ENCODE data around the gene SEMA5A.

The SEMA5A gene

DNA sequence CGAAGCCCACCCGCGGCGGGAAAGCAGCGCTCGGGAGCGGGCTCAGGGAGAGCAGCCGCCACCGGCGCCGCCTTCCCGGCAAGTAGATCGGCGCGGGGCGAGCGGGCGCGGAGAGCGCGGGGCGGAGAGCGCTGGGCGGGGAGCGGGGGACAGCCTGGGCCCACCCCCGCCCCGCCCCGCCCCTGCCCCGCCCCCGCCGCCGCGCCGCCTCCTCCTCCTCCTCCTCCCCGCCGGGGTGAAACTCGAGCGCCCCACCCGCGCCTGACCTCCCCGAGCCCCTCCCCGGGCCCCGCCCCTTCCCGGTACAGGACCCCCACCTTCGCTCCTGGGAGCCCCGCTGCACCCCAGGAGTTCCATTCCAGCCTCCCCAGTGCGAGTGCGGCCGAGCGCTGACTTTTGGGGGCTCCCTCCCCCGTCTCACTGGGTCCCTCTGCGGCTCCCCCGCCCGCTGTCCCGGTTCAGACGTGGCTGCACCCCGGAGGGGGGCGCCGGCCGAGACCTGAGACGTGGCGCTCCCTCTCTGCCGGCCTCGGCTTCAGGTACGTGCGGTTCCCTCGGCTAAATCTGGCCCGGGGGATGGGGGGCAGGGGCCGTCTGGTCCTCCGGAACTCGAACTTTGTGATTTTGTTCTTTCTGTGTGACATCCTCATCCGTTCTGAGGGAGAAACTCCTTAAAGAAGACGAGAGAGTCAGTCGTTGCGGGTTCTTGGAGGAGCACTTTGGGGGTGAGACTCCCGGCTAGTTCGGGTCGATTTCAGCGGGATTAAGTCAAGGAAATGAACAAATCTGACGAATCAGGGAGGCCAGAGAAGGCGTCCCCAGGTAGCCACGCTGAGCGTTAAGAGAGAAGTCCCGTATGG is at the start of gene SEMA5A:
TSS of gene SEMA5A (minus strand) at position 84 of the 860 bp plus-strand sequence. CDS start 166,129 bp downstream, outside the sequence.
- no peak for DNase-seq (ENCODE audit: low read depth in 2 of 3, low spot score in 2 of 3)

GRCh38 chr5:9594913-9595312 is 49.0 kb upstream of the SEMA5A start:
- no peak for DNase-seq (ENCODE audit: low read depth in 2 of 3, low spot score in 2 of 3)

DNA sequence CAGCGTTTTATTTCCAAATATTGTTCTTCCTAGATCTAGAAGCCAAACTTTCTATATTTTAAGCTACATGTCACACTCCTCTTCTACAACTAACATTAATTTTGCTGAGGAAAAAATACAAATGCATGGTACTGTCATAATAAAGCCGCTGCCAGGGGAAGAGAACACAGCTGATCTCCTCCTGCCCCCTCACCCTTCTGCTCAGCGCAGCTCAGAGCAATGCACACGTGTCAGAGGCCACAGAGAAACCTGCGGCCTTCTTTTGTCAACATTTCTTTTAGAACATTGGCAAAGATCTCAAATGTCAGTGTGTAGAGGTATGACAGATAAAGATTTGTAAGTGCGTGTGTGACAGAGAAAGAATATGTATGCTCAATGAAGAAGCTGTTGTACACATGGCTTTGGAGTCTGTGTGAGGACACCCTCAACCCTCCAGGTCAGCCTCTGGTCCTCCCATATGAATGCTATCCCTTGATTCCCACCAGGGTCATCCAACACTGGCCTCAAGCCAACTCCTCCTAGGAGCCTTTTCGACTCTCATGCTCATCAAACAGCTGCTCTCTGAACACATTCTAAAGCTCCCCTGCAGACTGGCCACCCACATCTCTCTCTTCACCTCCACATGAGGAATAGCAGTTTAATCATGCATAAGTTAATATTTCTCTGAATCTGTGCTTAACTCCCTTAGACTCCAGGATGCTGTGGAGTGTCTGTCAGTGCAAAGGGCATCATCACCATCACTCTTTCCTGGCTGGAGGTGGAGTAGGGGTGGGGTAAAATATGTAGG is 43.4 kb upstream of the SEMA5A start:
- DNase-seq (ENCODE audit: low read depth in 2 of 3, low spot score in 2 of 3): no peak

GRCh38 chr5:9588254-9588653 is 42.4 kb upstream of the SEMA5A start:
- no peak for DNase-seq (ENCODE audit: low read depth in 2 of 3, low spot score in 2 of 3)

- no peak for DNase-seq (ENCODE audit: low read depth in 2 of 3, low spot score in 2 of 3)
Observed at GRCh38 chr5:9587135-9587534, 41.3 kb upstream of the SEMA5A start.

GRCh38 chr5:9582406-9582805 is 36.5 kb upstream of the SEMA5A start:
- no peak for DNase-seq (ENCODE audit: low read depth in 2 of 3, low spot score in 2 of 3)

GRCh38 chr5:9573796-9574195 is 27.9 kb upstream of the SEMA5A start:
- no peak for DNase-seq (ENCODE audit: low read depth in 2 of 3, low spot score in 2 of 3)

DNA sequence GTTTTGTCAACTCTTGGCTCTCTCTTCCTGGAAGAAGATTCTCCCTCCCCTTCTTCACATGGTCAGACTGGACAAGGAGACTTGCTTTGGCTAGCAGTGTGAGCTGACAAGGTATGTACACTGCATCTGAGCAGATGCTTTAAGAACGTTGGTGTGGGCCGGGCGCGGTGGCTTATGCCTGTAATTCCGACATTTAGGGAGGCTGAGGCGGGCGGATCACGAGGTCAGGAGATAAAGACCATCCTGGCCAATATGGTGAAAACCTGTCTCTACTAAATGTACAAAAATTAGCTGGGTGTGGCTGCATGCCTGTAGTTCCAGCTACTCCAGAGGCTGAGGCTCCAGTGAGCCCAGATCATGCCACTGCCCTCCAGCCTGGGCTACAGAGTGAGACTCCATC is 26.4 kb upstream of the SEMA5A start:
- no peak for DNase-seq (ENCODE audit: low read depth in 2 of 3, low spot score in 2 of 3)

DNA sequence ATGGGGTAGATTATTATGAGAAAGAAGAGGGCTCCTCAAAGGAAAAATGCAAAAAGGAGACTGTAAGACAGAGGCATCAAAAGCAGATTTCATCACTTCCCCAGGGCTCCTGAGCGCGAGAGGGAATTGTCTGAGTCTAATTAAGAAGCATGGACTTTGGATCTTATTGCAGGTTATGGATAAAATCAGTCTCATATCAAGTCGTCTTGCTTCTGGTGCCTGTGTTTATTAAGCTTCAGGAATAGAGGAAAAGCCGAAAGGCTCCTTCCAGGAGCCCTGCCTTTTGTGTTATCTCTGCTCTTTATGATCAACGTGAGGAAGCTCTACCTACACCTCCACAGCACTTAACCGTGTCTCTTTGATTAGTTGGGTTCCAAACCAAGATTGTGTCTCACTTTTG is 25.0 kb upstream of the SEMA5A start:
- DNase-seq (ENCODE audit: low read depth in 2 of 3, low spot score in 2 of 3): no peak

GRCh38 chr5:9567039-9567438 is 21.2 kb upstream of the SEMA5A start:
- DNase-seq (ENCODE audit: low read depth in 2 of 3, low spot score in 2 of 3): no peak

GRCh38 chr5:9564752-9565151 is 18.9 kb upstream of the SEMA5A start:
- DNase-seq (ENCODE audit: low read depth in 2 of 3, low spot score in 2 of 3): no peak

- no peak for DNase-seq (ENCODE audit: low read depth in 2 of 3, low spot score in 2 of 3)
Observed at GRCh38 chr5:9562141-9562540, 16.3 kb upstream of the SEMA5A start.

DNA sequence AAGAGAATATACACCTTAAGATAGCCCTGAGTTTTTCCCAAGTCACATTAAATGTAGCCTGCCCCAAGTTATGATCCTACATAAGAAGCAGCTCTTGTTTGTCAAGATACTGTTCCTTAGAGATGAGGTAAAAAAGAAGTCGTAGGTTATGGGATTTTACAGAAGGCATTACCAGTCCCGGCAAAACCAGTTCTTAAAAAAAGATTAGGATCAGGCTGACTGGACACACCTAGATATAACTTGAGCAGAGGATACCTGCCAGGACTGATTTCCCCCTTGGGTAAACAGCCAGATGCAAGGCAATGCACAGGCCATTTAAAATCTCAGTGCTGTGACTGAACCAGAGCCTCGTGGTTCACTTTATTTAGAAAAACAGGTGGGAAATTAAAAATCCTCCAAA is 14.1 kb upstream of the SEMA5A start:
- no peak for DNase-seq (ENCODE audit: low read depth in 2 of 3, low spot score in 2 of 3)

GRCh38 chr5:9558319-9558965 is 12.6 kb upstream of the SEMA5A start:
- DNase-seq (ENCODE audit: low read depth in 2 of 3, low spot score in 2 of 3): no peak

DNA sequence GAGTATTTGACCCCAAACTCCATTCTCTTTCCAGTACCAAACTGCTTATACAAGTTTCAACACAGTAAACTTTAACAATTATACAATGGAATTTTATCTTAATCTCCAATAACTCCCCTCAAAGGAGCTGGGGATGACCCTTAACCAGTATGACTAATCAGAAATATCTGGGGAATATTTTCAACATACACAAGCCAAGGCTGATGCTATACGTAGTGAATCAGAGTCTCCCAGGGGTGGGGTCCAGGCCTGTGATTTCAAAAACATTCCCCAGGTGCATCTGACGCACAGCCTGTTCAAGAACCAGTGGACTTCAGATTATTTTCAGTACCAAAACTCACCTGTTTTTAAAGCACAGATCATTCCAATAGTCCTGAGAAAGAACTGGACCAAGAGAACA is 11.8 kb upstream of the SEMA5A start:
- no peak for DNase-seq (ENCODE audit: low read depth in 2 of 3, low spot score in 2 of 3)

- no peak for DNase-seq (ENCODE audit: low read depth in 2 of 3, low spot score in 2 of 3)
Observed at GRCh38 chr5:9555961-9556360, 10.1 kb upstream of the SEMA5A start.

DNA sequence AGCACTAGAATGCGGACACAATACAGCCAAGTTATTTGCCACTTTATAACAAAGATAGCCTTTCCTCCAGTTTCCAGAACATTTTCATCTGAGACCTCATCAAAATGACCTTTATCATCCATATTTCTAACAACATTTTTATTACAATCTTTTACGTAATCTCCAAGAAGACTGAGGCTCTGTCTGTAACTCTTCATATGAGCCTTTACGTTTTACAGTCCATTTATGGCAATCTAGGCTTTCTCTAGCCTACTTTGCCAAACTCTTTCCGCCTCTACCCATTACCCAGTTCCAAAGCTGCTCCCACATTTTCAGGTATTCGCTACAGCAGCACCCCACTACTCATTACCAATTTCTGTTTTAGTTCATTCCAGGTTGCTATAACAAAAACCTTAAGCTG is 8.2 kb upstream of the SEMA5A start:
- DNase-seq (ENCODE audit: low read depth in 2 of 3, low spot score in 2 of 3): no peak

DNA sequence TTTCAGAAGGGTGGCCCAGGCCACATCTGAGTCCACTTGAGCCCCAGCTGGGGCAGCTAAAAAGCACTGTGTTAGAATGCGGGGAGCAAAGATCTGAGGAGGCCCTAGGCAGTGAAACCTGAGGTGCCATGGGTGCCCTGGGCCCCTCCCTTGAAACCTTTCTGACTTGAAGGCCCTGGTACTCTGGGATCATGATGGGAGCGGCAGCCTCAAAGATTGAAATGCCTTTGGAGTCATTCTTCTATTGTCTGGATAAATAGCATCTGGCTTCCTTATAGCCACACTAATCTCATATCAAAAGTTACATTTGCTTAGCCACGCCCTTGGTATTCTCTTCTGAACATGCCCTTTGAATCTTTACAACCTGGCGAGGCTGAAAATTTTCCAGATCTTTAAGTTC is 7.7 kb upstream of the SEMA5A start:
- DNase-seq (ENCODE audit: low read depth in 2 of 3, low spot score in 2 of 3): no peak

DNA sequence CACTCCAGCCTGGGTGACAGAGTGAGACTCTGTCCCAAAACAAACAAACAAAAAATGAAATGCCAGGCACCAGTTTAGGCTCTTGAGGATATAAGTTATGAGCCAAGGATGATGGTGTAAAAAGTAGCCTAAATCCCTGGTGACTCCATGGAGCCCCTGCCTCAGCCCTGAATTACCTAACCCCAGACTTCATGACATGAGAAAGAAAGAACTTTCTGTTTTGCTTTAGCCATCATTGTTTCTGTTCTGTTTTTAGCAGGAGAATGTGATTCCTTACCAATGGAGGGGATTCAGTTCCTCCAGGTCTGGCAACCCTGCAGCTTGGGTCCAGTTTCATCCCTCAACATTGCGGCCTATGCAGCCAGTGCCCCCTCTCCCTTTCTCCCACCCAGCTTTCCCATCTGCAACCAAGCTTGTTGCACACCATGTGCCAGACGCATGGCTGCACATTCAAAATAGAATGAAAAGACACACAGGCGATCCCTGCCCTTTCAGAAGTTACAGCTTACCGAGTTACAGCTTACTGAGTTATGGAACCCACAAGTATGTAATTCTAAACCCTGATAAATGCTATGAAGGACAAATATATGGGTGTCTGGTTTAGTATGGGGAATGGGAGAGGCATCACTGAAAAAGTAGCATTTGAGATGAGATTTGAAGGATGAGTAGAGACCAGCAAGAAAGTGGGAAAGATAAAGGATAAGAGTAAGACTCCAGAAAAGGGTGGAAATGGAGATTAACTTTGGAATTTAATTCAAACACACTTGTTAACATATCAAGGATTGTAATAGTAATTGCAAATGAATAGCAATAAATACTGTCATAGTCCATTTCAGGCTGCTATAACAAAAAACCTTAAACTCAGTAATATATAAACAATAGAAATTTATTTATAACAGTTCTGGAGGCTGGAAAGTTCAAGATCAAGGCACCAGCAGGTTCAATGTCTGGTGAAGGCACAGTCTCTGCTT is 6.0 kb upstream of the SEMA5A start:
- DNase-seq (ENCODE audit: low read depth in 2 of 3, low spot score in 2 of 3): no peak

DNA sequence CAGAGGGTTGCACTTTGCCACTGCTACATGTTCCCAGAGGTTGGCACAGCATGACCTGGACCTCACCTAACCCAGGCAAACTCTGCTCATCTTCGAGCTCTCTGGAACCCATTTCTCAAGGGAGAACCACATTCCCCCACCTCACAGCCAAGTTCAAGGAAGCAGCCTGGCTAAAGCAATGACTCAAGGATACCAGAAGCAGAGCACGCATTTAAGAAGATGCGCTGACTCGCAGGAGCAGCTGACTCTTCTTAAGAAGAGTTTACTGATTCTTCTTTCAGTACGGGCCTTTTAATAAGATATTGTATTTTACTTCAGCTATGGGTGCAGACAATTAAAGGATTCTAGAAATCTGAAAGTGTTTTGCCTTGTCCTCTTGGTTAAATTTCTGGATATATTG is 4.1 kb upstream of the SEMA5A start:
- no peak for DNase-seq (ENCODE audit: low read depth in 2 of 3, low spot score in 2 of 3)

Data from activated CD8-positive, alpha-beta memory T cell treated with anti-CD3 and anti-CD28 coated beads for 48 hours (primary cell).